Stimulated activated CD4-positive, alpha-beta T cell treated with anti-CD3 and anti-CD28 coated beads, Interleukin-2, amount 100 ng/mL, for 24 hours (primary cell): ENCODE data around the gene EFCAB7.
"Not testable (repeated sequence)": the region's sequence is repeated elsewhere in the genome, so short reads cannot be mapped to it uniquely, and the experiment has no call there.

Source experiments
- DNase-seq, 2 donors: peaks; one replicate each; pipeline ENCODE4 v3.0.0-alpha.2; 2020

Gene EFCAB7

DNA sequence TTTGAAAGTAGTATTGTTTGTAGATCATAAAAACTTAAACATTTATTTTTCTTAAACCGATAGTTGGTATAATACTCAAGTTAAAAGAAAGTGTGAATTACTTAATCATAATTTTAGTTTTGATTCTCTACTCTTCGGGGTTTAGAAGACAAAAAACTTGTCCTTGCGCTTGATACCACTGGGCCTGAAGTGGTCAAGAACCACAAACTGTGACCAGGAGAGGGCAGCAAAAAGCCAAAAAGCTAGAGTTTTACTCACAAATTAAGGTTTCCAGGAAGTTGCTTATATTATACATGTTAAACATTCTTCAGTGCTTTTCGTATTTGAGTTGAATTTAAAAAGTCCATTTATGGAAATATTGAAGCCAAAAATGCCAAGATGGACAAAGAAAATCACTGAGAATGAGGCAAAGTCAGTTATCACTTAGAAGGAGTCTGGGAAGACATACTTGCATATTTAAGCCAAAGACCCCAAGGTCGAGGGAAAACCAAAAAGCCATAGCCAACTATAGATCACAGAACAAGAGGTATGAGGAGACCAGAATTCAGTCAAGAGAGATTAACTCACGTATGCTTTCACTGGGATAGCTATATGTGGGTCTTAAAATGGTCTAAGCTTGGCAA, 34.2 kb downstream of the EFCAB7 start:
- peak; percentile 25 to 27 for DNase-seq

DNA sequence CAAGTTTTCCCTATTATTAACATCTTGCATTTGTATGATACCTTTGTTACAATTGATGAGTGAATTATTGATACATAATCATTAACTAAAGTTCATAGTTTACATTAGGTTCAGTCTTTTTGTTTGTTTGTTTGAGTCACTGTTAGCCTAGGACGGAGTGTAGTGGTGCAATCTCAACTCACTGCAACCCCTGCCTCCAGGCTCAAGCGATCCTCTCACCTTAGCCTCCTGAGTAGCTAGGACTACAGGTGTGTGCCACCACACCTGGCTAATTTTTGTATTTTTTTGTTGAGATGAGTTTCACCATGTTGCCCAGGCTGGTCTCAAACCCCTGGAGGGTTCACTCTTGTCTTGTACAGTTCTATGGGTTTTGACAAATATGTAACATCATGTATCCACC, 36.0 kb downstream of the EFCAB7 start:
- DNase-seq: no peak

- DNase-seq: no peak
Observed at GRCh38 chr1:63563745-63564144, 40.4 kb downstream of the EFCAB7 start.

GRCh38 chr1:63569068-63569467, 45.7 kb downstream of the EFCAB7 start:
- no peak for DNase-seq

GRCh38 chr1:63569640-63570316, 46.5 kb downstream of the EFCAB7 start:
- no peak for DNase-seq

DNA sequence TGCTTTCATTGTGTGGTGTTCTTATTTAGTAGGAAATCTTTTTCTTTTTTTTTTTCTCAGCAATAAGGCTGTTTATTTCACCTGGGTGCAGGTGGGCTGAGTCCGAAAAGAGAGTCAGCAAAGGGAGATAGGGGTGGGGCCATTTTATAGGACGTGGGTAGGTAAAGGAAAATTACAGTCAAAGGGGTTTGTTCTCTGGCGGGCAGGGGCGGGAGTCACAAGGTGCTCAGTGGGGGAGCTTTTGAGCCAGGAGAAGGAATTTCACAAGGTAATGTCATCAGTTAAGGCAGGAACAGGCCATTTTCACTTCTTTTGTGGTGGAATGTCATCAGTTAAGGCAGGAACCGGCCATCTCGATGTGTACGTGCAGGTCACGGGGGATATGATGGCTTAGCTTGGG, 49.4 kb downstream of the EFCAB7 start:
- not testable (repeated sequence) for DNase-seq

DNA sequence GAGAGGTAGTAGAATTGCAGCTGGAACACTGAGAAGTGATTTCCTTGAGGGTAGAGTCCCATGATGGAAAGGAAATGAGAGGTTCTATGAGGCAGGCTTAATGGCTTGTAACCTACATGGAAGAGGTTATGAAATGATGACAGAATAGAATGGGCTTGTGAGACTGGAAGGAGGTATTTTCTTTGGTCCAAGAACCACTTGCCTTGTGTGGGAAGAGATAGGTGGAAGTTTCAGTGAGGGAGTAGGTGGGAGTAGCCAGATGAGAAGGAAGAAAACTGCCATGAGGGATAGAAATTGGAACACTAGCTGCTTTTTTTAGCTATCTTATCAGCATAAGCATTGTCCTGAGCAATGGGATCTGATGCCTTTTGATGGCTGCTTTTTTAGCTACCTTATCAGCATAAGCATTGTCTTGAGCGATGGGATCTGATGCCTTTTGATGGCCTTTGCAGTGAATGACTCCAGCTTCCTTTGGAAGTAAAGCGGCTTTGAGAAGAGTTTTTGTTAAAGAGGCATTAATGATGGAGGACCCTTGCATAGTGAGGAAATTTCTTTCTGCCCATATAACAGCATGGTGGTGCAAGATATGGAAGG, 51.0 kb downstream of the EFCAB7 start:
- DNase-seq: not testable (repeated sequence)

DNA sequence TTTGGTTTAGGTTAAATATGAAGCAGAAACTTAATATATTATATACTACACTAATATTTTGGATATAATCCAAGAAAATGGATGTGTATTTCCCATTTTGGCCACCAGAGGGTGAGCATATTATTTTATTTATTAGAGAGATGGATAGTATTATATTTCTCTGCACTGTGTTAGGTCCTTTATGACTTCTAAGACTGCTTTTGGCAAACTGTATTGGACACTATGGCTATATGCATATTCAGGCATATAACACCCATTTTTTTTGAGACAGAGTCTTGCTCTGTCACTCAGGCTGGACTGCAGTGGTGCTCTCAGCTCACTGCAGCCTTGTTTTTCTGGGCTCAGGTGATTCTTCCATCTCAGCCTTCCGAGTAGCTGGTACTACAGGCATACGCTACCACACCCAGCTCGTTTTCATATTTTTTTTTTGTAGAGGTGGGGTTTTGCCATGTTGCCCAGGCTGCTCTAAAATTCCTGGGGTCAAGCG, 52.1 kb downstream of the EFCAB7 start:
- DNase-seq: no peak

- not testable (repeated sequence) for DNase-seq
Observed at GRCh38 chr1:63586326-63586725, 63.0 kb downstream of the EFCAB7 start.

- DNase-seq: no peak
Observed at GRCh38 chr1:63590166-63590560, 66.8 kb downstream of the EFCAB7 start.

- DNase-seq: no peak
Observed at GRCh38 chr1:63592536-63593302, 69.4 kb downstream of the EFCAB7 start.

GRCh38 chr1:63593303-63593885, 70.1 kb downstream of the EFCAB7 start, which contains the start of gene PGM1:
Gene PGM1, plus strand, starts transcription at chr1:63593411. Its CDS starts 78 bp downstream, at chr1:63593489.
- peak; percentile 77 to 79 for DNase-seq

GRCh38 chr1:63593886-63594605, 70.7 kb downstream of the EFCAB7 start:
- DNase-seq: peak; percentile 76 to 81

DNA sequence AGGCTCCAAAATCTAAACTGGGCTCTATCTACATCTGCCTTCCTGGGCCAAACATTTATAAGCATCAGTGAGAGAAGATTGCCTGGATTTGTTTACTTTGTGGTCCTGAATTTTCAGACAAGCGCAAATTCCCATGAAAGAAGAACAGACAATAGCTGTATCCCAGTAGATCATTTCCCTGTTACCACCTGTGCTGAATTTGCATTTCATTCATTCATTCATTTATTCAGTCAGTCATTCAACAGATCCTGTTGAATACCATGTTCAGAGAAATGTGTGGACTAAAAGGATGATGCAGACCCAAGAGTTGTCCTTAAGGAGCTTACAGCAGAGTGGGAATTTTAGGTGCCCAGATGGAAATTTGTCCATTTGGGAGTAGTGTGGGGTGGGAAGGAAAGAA, 72.1 kb downstream of the EFCAB7 start:
- DNase-seq: no peak

- no peak for DNase-seq
Observed at GRCh38 chr1:63599799-63600198, 76.5 kb downstream of the EFCAB7 start.

DNA sequence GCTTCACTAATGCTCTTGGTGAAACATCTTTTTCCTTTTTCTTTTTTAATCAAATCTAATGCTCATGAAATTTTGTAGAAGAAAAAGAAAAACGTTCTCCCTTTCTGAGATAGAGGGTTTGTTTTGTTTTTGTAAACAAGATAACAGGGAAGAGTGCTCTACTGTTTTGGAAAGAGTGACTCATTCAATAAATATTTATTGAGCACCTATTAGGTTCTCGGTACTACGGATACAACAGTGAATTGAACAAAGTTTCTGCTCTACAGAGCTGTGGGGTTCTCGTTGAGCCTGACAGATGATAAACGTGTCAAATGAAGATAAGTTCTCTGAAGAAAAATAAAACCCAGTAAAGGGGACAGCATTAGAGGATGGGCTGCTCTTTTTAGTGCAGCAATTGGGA, 76.9 kb downstream of the EFCAB7 start:
- no peak for DNase-seq

DNA sequence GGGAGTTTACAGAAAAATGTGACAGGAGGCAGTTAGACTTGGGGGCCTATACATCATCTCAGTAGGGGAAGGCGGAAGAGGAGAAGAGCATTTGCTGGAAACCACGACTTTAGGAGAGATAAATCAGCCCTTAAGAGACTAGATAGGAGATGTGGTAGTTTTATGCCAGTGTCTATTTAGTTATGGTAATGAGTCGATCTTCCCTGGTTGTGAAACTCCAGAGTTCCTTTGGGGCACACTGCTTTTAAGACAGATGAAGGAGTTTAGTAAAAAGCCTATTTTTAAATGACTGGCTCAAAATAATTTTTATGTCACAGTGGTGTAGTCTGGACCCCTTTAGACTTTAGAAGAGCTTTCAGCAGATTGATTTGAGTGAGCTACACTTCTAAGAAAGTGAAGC, 77.7 kb downstream of the EFCAB7 start:
- no peak for DNase-seq

DNA sequence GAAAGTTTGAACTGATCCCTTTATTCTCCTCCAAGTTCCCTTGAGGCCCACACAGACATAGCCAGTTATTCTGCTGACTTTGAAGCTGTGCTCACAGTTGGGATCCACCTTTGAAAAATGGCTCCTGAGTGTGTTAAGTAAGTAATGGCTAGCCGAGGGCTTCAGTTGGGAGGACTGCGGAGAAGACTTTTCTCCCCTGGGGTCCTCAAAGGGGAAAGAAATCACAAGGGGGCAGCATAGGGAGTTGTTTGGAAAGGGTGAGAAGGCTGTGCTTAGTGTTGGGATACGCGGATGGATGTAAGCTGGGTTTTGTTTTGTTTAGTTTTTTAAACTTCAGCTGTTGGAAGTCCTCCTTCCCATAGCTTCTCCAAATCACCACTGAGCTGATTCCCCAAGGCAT, 78.1 kb downstream of the EFCAB7 start:
- no peak for DNase-seq

DNA sequence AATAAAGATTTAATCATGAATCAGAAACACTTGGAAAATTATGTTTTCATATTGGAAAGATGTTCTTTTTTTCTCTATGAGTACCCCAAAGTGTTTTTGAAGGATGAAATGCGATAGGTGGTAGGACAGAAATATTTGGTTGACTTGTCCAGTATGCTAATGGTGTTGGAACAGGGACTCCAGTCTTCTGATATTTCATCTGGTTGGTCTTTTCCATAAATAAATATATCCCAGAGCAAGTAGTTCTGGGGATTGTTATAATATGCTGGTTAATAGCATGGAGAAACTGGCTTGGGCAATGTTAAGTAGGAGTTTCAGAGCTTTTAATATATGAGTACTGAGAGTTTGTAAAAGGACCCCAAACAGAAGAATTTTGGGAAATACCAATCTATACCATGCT, 78.6 kb downstream of the EFCAB7 start:
- no peak for DNase-seq

- no peak for DNase-seq
Observed at GRCh38 chr1:63602629-63603028, 79.3 kb downstream of the EFCAB7 start.

DNA sequence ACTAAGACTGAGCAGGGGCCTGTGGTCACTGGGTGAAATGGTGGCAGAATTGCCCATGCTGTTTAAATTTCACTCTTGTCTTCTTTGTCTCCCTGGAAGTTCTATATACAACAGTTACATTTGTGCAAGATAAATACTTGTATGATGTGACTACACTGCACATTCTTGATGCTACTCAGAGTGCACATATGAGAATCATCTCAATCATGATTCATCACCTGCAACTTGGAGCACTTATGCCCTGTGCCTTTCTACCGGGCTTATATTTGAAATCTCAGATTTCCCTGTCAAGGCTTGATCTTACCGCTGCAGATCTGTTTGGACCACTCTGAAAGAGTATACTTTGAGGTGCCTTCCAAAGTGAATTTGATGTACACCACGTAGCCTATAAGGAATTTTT, 80.5 kb downstream of the EFCAB7 start:
- DNase-seq: no peak

- DNase-seq: no peak
Observed at GRCh38 chr1:63607322-63607721, 84.0 kb downstream of the EFCAB7 start.
